Prostate gland (tissue), 2 donors: ENCODE data around the gene THRB.
A peak's percentile ranks its signal among the peaks of the same experiment; 100 is the strongest.

Source experiments
- CTCF ChIP-seq, 4 experiments: fragments of 200-600 bp in 2 of 4; fragments of 450-650 bp in 2 of 4; sonication (generic) in 2 of 4; IDR thresholded peaks; 1 replicate in 3 of 4; 2 replicates in 1 of 4; pipeline ENCODE4 v1.5.1; 2016 to 2019; ENCODE audit warnings: antibody characterized with exemption in 4 of 4, mild to moderate bottlenecking in 2 of 4, moderate library complexity in 2 of 4
- POLR2A ChIP-seq: fragments of 450-650 bp; IDR thresholded peaks from one replicate; pipeline ENCODE4 v1.6.1; 2016; ENCODE audit warnings: antibody characterized with exemption, mild to moderate bottlenecking

DNA sequence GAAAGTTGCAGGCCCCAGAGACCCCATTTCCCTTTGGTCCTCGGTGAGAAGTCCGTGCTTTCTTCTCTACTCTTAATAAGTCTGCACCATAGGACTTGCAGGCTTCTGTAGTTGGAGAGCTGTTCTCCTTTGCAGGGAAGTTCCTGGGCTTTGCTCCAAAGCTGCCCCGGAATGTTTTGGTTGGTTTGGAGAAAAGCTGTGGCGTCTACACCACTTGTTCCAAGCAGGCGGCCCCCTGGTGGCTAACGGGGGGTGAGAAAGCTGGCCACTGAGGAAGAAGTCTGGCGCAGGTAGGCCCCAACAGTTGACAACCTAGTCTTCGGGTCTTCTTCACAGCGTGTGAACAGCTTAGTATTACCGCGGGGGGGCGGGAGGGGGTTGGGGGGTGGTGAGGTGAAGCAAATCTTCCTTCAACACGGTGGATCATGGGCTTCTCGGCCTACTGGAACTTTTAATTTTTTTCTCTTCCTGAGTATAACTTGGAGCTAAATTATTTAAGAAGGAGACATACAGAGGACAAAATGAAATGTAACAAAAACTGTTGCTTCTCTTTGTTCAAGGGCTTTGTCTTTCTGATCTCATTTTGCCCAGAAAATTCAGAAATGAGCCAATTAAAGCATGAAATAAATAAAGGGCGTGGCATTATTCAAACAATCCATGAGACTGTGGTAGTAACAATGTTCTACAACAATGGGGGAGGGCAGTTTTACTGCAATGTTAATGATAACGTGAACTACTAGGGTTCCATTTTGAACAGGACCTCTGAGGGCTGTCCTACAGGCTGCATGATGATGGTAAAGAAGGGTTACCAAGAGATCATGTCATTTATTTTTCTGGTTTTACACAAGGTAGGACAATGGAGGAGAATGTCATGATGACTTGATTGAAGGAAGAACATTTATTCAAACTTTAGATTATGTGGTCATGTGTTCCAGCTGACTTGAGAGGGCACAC is 2.2 kb upstream of the THRB start:
- TF ChIP-seq POLR2A (no peak), CTCF (IDR thresholded peaks at IDR 0.05) (peak in 2 of 4 experiments; percentile 22 to 29)
